Karpas-422 (cell line): ENCODE data around the gene EVX2. TPM values are rescaled to one million over a fixed set of nuclear protein-coding genes. Genes with fewer than 3 reads are reported as not detected.

ENCODE experiments used
- DNase-seq: peaks from one replicate; pipeline ENCODE4 v3.0.0-alpha.2; 2015
- H2AFZ ChIP-seq: fragments of 200-600 bp; sonication (generic); 2 replicates; pipeline ENCODE4 v1.6.1; 2014; ENCODE audit warnings: antibody characterized with exemption, low read length, mixed read lengths
- H3K27ac ChIP-seq: fragments of 200-600 bp; sonication (generic); 2 replicates; pipeline ENCODE4 v1.5.1; 2014; ENCODE audit warnings: mild to moderate bottlenecking, low read length, moderate library complexity
- H3K27me3 ChIP-seq: fragments of 200-600 bp; sonication (generic); 2 replicates; pipeline ENCODE4 v1.6.1; 2014; ENCODE audit warnings: low read length, mixed read lengths
- H3K36me3 ChIP-seq: fragments of 200-600 bp; sonication (generic); 2 replicates; pipeline ENCODE4 v1.6.1; 2014; ENCODE audit warnings: low read length, mixed read lengths; ENCODE audit not compliant: insufficient read depth
- H3K4me1 ChIP-seq: fragments of 200-600 bp; sonication (generic); 2 replicates; pipeline ENCODE4 v1.6.1; 2014; ENCODE audit warnings: mild to moderate bottlenecking, low read length, mixed read lengths
- H3K4me2 ChIP-seq: fragments of 200-600 bp; sonication (generic); 2 replicates; pipeline ENCODE4 v1.6.1; 2014; ENCODE audit warnings: low read length, low read depth, mild to moderate bottlenecking; ENCODE audit not compliant: poor library complexity, severe bottlenecking
- H3K4me3 ChIP-seq: fragments of 200-600 bp; sonication (generic); 2 replicates; pipeline ENCODE4 v1.5.1; 2014; ENCODE audit warnings: mild to moderate bottlenecking, antibody characterized with exemption, low read length, mixed read lengths
- H3K79me2 ChIP-seq: fragments of 200-600 bp; sonication (generic); 2 replicates; pipeline ENCODE4 v1.6.1; 2014; ENCODE audit warnings: mild to moderate bottlenecking, low read length, mixed read lengths
- H3K9ac ChIP-seq: fragments of 200-600 bp; sonication (generic); 2 replicates; pipeline ENCODE4 v1.6.0; 2014; ENCODE audit warnings: low read length
- H3K9me2 ChIP-seq: fragments of 200-600 bp; sonication (generic), shearing (Covaris generic); replicated peaks from 2 replicates; pipeline ENCODE4 v1.6.0; 2014; ENCODE audit warnings: mild to moderate bottlenecking, low read length, moderate library complexity; ENCODE audit not compliant: insufficient read depth
- H3K9me3 ChIP-seq: fragments of 300-700, 200-600 bp; sonication (generic); 2 replicates; pipeline ENCODE4 v1.6.1; 2014; ENCODE audit warnings: low read length, mixed read lengths
- H4K20me1 ChIP-seq: fragments of 200-600 bp; sonication (generic); 2 replicates; pipeline ENCODE4 v1.6.1; 2014; ENCODE audit warnings: mild to moderate bottlenecking, antibody characterized with exemption, low read length, low read depth; ENCODE audit not compliant: insufficient read depth
- total RNA-seq: library from RNA; depleted of rRNA; stranded (reverse); fragments of >200 nt; shearing (Covaris generic); gene quantifications from 2 replicates; pipeline ENCODE4 v1.2.3, GENCODE V29; 2014; ENCODE audit warnings: low replicate concordance

The EVX2 gene
- total RNA-seq, 1 experiment from 2014 or later = not detected

- no peaks in the 10 kb centered on the region for H3K79me2 ChIP-seq
- H3K9me2 ChIP-seq = no peaks in the 10 kb centered on the region
- H3K9ac ChIP-seq = no peak overlapping the region
- no peak overlapping the region for H2AFZ ChIP-seq
- DNase-seq = no peak
- no peak overlapping the region for H3K27ac ChIP-seq
- H3K4me1 ChIP-seq = peaks cover 17% of the 10 kb centered on the region
- no peak overlapping the region for H3K4me2 ChIP-seq
- no peaks in the 10 kb centered on the region for H3K27me3 ChIP-seq
- no peaks in the 10 kb centered on the region for H3K9me3 ChIP-seq
- H3K4me3 ChIP-seq = no peak overlapping the region
- no peaks in the 10 kb centered on the region for H3K36me3 ChIP-seq
- H4K20me1 ChIP-seq = no peaks in the 10 kb centered on the region
Observed at GRCh38 chr2:176094349-176094748, 10.6 kb upstream of the EVX2 start.

- H3K9me3 ChIP-seq = no peaks in the 10 kb centered on the region
- no peaks in the 10 kb centered on the region for H3K79me2 ChIP-seq
- no peaks in the 10 kb centered on the region for H3K27me3 ChIP-seq
- H3K9ac ChIP-seq = no peak overlapping the region
- H3K36me3 ChIP-seq = no peaks in the 10 kb centered on the region
- H3K4me1 ChIP-seq = peaks cover 17% of the 10 kb centered on the region
- no peak overlapping the region for H3K4me3 ChIP-seq
- no peaks in the 10 kb centered on the region for H4K20me1 ChIP-seq
- H3K9me2 ChIP-seq = no peaks in the 10 kb centered on the region
- H3K27ac ChIP-seq = no peak overlapping the region
- no peak for DNase-seq
- H3K4me2 ChIP-seq = no peak overlapping the region
- H2AFZ ChIP-seq = no peak overlapping the region
Observed at GRCh38 chr2:176093898-176094249, 10.1 kb upstream of the EVX2 start.

GRCh38 chr2:176093145-176093897 lies 9.6 kb upstream of the EVX2 start:
- Histone ChIP-seq H3K4me1 (peaks cover 17% of the 10 kb centered on the region), H3K27me3 (no peaks in the 10 kb centered on the region), H4K20me1 (no peaks in the 10 kb centered on the region), H3K9ac (no peak overlapping the region), H3K27ac (no peak overlapping the region), H3K9me2 (no peaks in the 10 kb centered on the region), H3K4me2 (no peak overlapping the region), H3K4me3 (no peak overlapping the region), H2AFZ (no peak overlapping the region), H3K79me2 (no peaks in the 10 kb centered on the region), H3K9me3 (no peaks in the 10 kb centered on the region), H3K36me3 (no peaks in the 10 kb centered on the region)
- no peak for DNase-seq

GRCh38 chr2:176092270-176093144 lies 8.7 kb upstream of the EVX2 start, which contains the start of gene HOXD13:
Gene HOXD13, plus strand, starts transcription at chr2:176092721. Its CDS starts 170 bp downstream, at chr2:176092891.
- peaks cover 12% of the 10 kb centered on the region for H3K4me1 ChIP-seq
- no peaks in the 10 kb centered on the region for H3K79me2 ChIP-seq
- no peaks in the 10 kb centered on the region for H3K27me3 ChIP-seq
- H3K4me3 ChIP-seq = no peak within 1 kb of the TSS
- no peak within 1 kb of the TSS for H3K9ac ChIP-seq
- no peaks in the 10 kb centered on the region for H3K9me2 ChIP-seq
- H3K36me3 ChIP-seq = no peaks in the 10 kb centered on the region
- no peak within 1 kb of the TSS for H2AFZ ChIP-seq
- H3K4me2 ChIP-seq = no peak within 1 kb of the TSS
- no peaks in the 10 kb centered on the region for H3K9me3 ChIP-seq
- DNase-seq = no peak
- H4K20me1 ChIP-seq = no peaks in the 10 kb centered on the region
- no peak within 1 kb of the TSS for H3K27ac ChIP-seq

GRCh38 chr2:176091329-176092258 lies 7.8 kb upstream of the EVX2 start:
- Histone ChIP-seq H4K20me1 (no peaks in the 10 kb centered on the region), H3K27ac (no peak overlapping the region), H3K4me3 (no peak overlapping the region), H3K4me2 (no peak overlapping the region), H3K36me3 (no peaks in the 10 kb centered on the region), H3K9me3 (no peaks in the 10 kb centered on the region), H3K27me3 (no peaks in the 10 kb centered on the region), H2AFZ (no peak overlapping the region), H3K4me1 (peaks cover 4% of the 10 kb centered on the region), H3K79me2 (no peaks in the 10 kb centered on the region), H3K9me2 (no peaks in the 10 kb centered on the region), H3K9ac (no peak overlapping the region)
- no peak for DNase-seq

GRCh38 chr2:176090862-176091261 lies 7.1 kb upstream of the EVX2 start:
- H3K9me2 ChIP-seq = no peaks in the 10 kb centered on the region
- H2AFZ ChIP-seq = no peak overlapping the region
- no peak overlapping the region for H3K4me2 ChIP-seq
- no peak overlapping the region for H3K27ac ChIP-seq
- no peak for DNase-seq
- no peaks in the 10 kb centered on the region for H3K4me1 ChIP-seq
- no peaks in the 10 kb centered on the region for H4K20me1 ChIP-seq
- no peak overlapping the region for H3K4me3 ChIP-seq
- no peak overlapping the region for H3K9ac ChIP-seq
- H3K79me2 ChIP-seq = no peaks in the 10 kb centered on the region
- H3K9me3 ChIP-seq = no peaks in the 10 kb centered on the region
- no peaks in the 10 kb centered on the region for H3K36me3 ChIP-seq
- no peaks in the 10 kb centered on the region for H3K27me3 ChIP-seq

- H3K27me3 ChIP-seq = no peaks in the 10 kb centered on the region
- H2AFZ ChIP-seq = no peak overlapping the region
Observed at GRCh38 chr2:176089843-176090395, 6.2 kb upstream of the EVX2 start.

More at GRCh38 chr2:176089843-176090395, 6.2 kb upstream of the EVX2 start:
- no peak for DNase-seq
- no peaks in the 10 kb centered on the region for H3K9me3 ChIP-seq
- no peak overlapping the region for H3K27ac ChIP-seq
- no peaks in the 10 kb centered on the region for H3K9me2 ChIP-seq
- H4K20me1 ChIP-seq = no peaks in the 10 kb centered on the region
- H3K9ac ChIP-seq = no peak overlapping the region
- H3K4me2 ChIP-seq = no peak overlapping the region
- no peaks in the 10 kb centered on the region for H3K36me3 ChIP-seq
- no peaks in the 10 kb centered on the region for H3K79me2 ChIP-seq
- H3K4me3 ChIP-seq = no peak overlapping the region
- H3K4me1 ChIP-seq = no peaks in the 10 kb centered on the region
